Measurements from ENCODE around the gene EFCAB6.

Gene EFCAB6

GRCh38 chr22:43853328-43853931 is 41.3 kb upstream of the EFCAB6 start:
- Histone ChIP-seq H2BK5ac (ENCODE audit: low read length) (no peak overlapping the region), H3K4me1 (ENCODE audit: control insufficient read depth in 2 of 2, insufficient read depth in 1 of 2, low read depth in 1 of 2, low read length in 2 of 2) (peaks cover 0 to 6% of the 10 kb centered on the region in 2 donors), H3K9ac (ENCODE audit: low read depth, low read length, poor library complexity) (no peak overlapping the region), H2BK120ac (ENCODE audit: low read depth, low read length) (no peak overlapping the region), H3K27me3 (ENCODE audit: control insufficient read depth in 3 of 3, insufficient read depth in 3 of 3, low read depth in 1 of 3, low read length in 3 of 3) (no peaks in the 10 kb centered on the region), H4K8ac (ENCODE audit: low read depth, low read length) (no peak overlapping the region), H3K4me3 (ENCODE audit: low read length in 2 of 2) (peak overlapping the region in 1 of 2 donors; percentile 45), H3K18ac (ENCODE audit: low read length) (no peak overlapping the region), H2AFZ (ENCODE audit: low read length) (no peak overlapping the region), H2AK5ac (ENCODE audit: low read depth, low read length) (no peak overlapping the region), H3K79me1 (ENCODE audit: low read depth, low read length) (peaks cover 3% of the 10 kb centered on the region), H3K4me2 (ENCODE audit: insufficient read depth, low read length, poor library complexity, severe bottlenecking) (no peak overlapping the region), H3K4ac (ENCODE audit: low read length) (no peak overlapping the region), H3K14ac (ENCODE audit: low read length) (no peak overlapping the region), H2BK12ac (ENCODE audit: low read length) (no peak overlapping the region), H3K36me3 (replicated peaks in 1 of 2; ENCODE audit: control insufficient read depth in 2 of 2, insufficient read depth in 2 of 2, low read length in 2 of 2) (no peaks in the 10 kb centered on the region), H3K27ac (replicated peaks; ENCODE audit: low read length) (no peak overlapping the region), H2BK15ac (ENCODE audit: low read length) (no peak overlapping the region), H3K9me3 (replicated peaks in 1 of 2; ENCODE audit: control insufficient read depth in 2 of 2, insufficient read depth in 1 of 2, low read depth in 1 of 2, low read length in 2 of 2) (peaks cover 6% of the 10 kb centered on the region in 2 donors), H4K91ac (ENCODE audit: low read depth, low read length, poor library complexity) (no peak overlapping the region), H3K23ac (ENCODE audit: low read depth, low read length, poor library complexity) (no peak overlapping the region)
- DNase-seq (ENCODE audit: low spot score) = no peak
- WGBS, 2 donors (ENCODE audit: extremely low coverage in 2 of 2, insufficient read length in 2 of 2, insufficient replicate concordance in 1 of 2) = no CpG with 5 or more reads among the region's 10 CpGs

- Histone ChIP-seq H3K4ac (ENCODE audit: low read length) (no peak overlapping the region), H3K4me1 (ENCODE audit: control insufficient read depth in 2 of 2, insufficient read depth in 1 of 2, low read depth in 1 of 2, low read length in 2 of 2) (peaks cover 0 to 6% of the 10 kb centered on the region in 2 donors)
Observed at GRCh38 chr22:43852573-43853327, 40.6 kb upstream of the EFCAB6 start.

GRCh38 chr22:43851979-43852307 is 39.8 kb upstream of the EFCAB6 start:
- Histone ChIP-seq H4K91ac (ENCODE audit: low read depth, low read length, poor library complexity) (no peak overlapping the region), H3K27me3 (ENCODE audit: control insufficient read depth in 3 of 3, insufficient read depth in 3 of 3, low read depth in 1 of 3, low read length in 3 of 3) (no peaks in the 10 kb centered on the region), H3K4me1 (ENCODE audit: control insufficient read depth in 2 of 2, insufficient read depth in 1 of 2, low read depth in 1 of 2, low read length in 2 of 2) (peaks cover 0 to 6% of the 10 kb centered on the region in 2 donors), H3K23ac (ENCODE audit: low read depth, low read length, poor library complexity) (no peak overlapping the region), H3K9me3 (replicated peaks in 1 of 2; ENCODE audit: control insufficient read depth in 2 of 2, insufficient read depth in 1 of 2, low read depth in 1 of 2, low read length in 2 of 2) (peaks cover 4 to 6% of the 10 kb centered on the region in 2 donors), H3K36me3 (replicated peaks in 1 of 2; ENCODE audit: control insufficient read depth in 2 of 2, insufficient read depth in 2 of 2, low read length in 2 of 2) (no peaks in the 10 kb centered on the region), H2AK5ac (ENCODE audit: low read depth, low read length) (no peak overlapping the region), H2BK5ac (ENCODE audit: low read length) (no peak overlapping the region), H2BK120ac (ENCODE audit: low read depth, low read length) (no peak overlapping the region), H3K4me3 (ENCODE audit: low read length in 2 of 2) (no peak overlapping the region), H2BK12ac (ENCODE audit: low read length) (no peak overlapping the region), H3K4ac (ENCODE audit: low read length) (no peak overlapping the region), H3K14ac (ENCODE audit: low read length) (no peak overlapping the region), H2AFZ (ENCODE audit: low read length) (no peak overlapping the region), H3K4me2 (ENCODE audit: insufficient read depth, low read length, poor library complexity, severe bottlenecking) (no peak overlapping the region), H3K27ac (replicated peaks; ENCODE audit: low read length) (no peak overlapping the region), H3K18ac (ENCODE audit: low read length) (no peak overlapping the region), H3K9ac (ENCODE audit: low read depth, low read length, poor library complexity) (no peak overlapping the region), H3K79me1 (ENCODE audit: low read depth, low read length) (peaks cover 7% of the 10 kb centered on the region), H4K8ac (ENCODE audit: low read depth, low read length) (no peak overlapping the region), H2BK15ac (ENCODE audit: low read length) (no peak overlapping the region)
- WGBS, 2 donors (ENCODE audit: extremely low coverage in 2 of 2, insufficient read length in 2 of 2, insufficient replicate concordance in 1 of 2) = no CpG with 5 or more reads among the region's 3 CpGs
- no peak for DNase-seq (ENCODE audit: low spot score)

More at GRCh38 chr22:43852573-43853327, 40.6 kb upstream of the EFCAB6 start:
- 100% methylated on average over 2 of the region's 19 CpGs; no CpG with 5 or more reads in 1 of the 2 donors for WGBS, 2 donors (ENCODE audit: extremely low coverage in 2 of 2, insufficient read length in 2 of 2, insufficient replicate concordance in 1 of 2)
- H2BK5ac ChIP-seq (ENCODE audit: low read length) = no peak overlapping the region
- H3K23ac ChIP-seq (ENCODE audit: low read depth, low read length, poor library complexity) = no peak overlapping the region
- H3K4me2 ChIP-seq (ENCODE audit: insufficient read depth, low read length, poor library complexity, severe bottlenecking) = no peak overlapping the region
- H3K27ac ChIP-seq (replicated peaks; ENCODE audit: low read length) = no peak overlapping the region
- peaks cover 4 to 6% of the 10 kb centered on the region in 2 donors for H3K9me3 ChIP-seq (replicated peaks in 1 of 2; ENCODE audit: control insufficient read depth in 2 of 2, insufficient read depth in 1 of 2, low read depth in 1 of 2, low read length in 2 of 2)
- H3K9ac ChIP-seq (ENCODE audit: low read depth, low read length, poor library complexity) = peak overlapping the region; percentile 46
- no peak overlapping the region for H2BK15ac ChIP-seq (ENCODE audit: low read length)
- no peaks in the 10 kb centered on the region for H3K36me3 ChIP-seq (replicated peaks in 1 of 2; ENCODE audit: control insufficient read depth in 2 of 2, insufficient read depth in 2 of 2, low read length in 2 of 2)
- H2AFZ ChIP-seq (ENCODE audit: low read length) = no peak overlapping the region
- no peak overlapping the region for H4K91ac ChIP-seq (ENCODE audit: low read depth, low read length, poor library complexity)
- DNase-seq (ENCODE audit: low spot score) = no peak
- H3K4me3 ChIP-seq (ENCODE audit: low read length in 2 of 2) = peak overlapping the region in 1 of 2 donors; percentile 45
- no peak overlapping the region for H2BK120ac ChIP-seq (ENCODE audit: low read depth, low read length)
- no peaks in the 10 kb centered on the region for H3K27me3 ChIP-seq (ENCODE audit: control insufficient read depth in 3 of 3, insufficient read depth in 3 of 3, low read depth in 1 of 3, low read length in 3 of 3)
- H2AK5ac ChIP-seq (ENCODE audit: low read depth, low read length) = no peak overlapping the region
- H3K18ac ChIP-seq (ENCODE audit: low read length) = no peak overlapping the region
- H3K14ac ChIP-seq (ENCODE audit: low read length) = no peak overlapping the region
- no peak overlapping the region for H4K8ac ChIP-seq (ENCODE audit: low read depth, low read length)
- H2BK12ac ChIP-seq (ENCODE audit: low read length) = no peak overlapping the region
- H3K79me1 ChIP-seq (ENCODE audit: low read depth, low read length) = peaks cover 3% of the 10 kb centered on the region

Data from neuronal stem cell (in vitro differentiated cells).